ENCODE results near the gene KCNQ1. TPM values are rescaled to one million over a fixed set of nuclear protein-coding genes. Genes with fewer than 3 reads are reported as not detected.

Gene KCNQ1
- total and polyA plus RNA-seq, 2 donors (not counting 3 experiments of a cell fraction or from before 2014, with no cell fraction given), result 0.07 to 0.09 TPM

DNA sequence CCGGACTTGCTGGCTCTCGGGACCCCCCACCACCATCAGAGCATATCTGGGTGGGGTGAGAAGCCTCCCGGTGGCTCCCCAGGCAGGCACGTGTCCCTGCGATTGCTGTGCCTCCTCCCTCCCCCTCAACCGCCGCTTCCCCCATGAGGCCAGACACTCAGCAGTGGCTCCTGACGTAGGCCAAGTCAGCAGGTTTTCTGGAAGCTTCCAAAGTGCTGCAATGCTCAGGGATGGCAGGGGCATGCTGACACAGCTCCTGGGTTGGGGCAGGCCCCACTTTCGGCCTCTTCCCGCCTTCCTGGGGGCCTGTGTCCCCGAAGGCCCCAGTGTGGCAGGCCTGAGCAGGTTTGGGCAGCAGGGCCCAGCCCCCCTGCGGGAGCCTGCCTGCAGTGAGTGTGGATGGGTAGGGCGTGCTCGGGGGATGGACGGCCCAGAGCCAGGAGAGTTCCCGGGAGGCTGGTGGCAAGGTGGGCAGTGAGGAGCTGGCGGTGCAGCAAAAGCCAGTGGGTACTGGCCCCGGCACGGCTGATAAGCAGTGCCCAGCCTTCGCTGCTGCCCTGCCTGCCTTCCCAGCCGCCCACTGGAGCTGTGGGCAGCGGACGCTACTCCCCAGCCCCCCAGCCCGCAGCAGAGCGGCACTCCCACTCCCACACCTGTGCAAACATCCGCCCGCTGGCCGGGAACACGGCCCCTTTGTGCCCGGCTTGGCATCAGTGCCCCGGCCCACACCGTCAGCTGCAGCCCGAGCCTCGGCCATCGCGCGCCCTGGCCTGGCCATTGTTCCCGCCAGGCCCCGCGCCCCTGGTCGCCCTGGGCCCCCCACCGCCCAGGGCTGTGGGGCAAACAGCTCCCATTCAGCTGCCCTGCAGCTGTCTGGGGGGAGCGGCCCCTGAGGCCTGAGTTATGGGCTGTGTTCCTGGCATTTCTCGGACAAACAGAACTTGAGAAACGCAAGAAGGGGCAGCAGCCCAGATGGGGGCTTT lies 130.0 kb downstream of the KCNQ1 start:
- Histone ChIP-seq H3K4me1 (ENCODE audit: control insufficient read depth, extremely low read depth, insufficient read depth, low read length) (no peaks in the 10 kb centered on the region), H4K20me1 (replicated peaks; ENCODE audit: control insufficient read depth, extremely low read depth, insufficient read depth, low read length) (no peaks in the 10 kb centered on the region), H3K9ac (replicated peaks; ENCODE audit: extremely low read depth, insufficient read depth, low read length) (no peak overlapping the region), H3K4me2 (ENCODE audit: insufficient read depth, low read length) (no peak overlapping the region), H2AFZ (ENCODE audit: low read depth, low read length) (no peak overlapping the region), H3K79me2 (ENCODE audit: control insufficient read depth, insufficient read depth, low read length) (no peaks in the 10 kb centered on the region), H3K9me3 (replicated peaks; ENCODE audit: control insufficient read depth, insufficient read depth, low read length) (no peaks in the 10 kb centered on the region), H3K27ac (ENCODE audit: insufficient read depth, low read depth, low read length) (no peak overlapping the region), H3K27me3 (ENCODE audit: control insufficient read depth in 2 of 2, insufficient read depth in 2 of 2, low read length in 2 of 2) (no peaks in the 10 kb centered on the region), H3K9me1 (replicated peaks; ENCODE audit: control insufficient read depth, extremely low read depth, insufficient read depth, low read length) (no peaks in the 10 kb centered on the region), H3K4me3 (replicated peaks in 1 of 3; ENCODE audit: insufficient read depth in 1 of 3, low read depth in 1 of 3, low read length in 3 of 3) (no peak overlapping the region), H3K36me3 (ENCODE audit: control insufficient read depth in 2 of 2, extremely low read depth in 1 of 2, insufficient read depth in 2 of 2, low read length in 2 of 2) (no peaks in the 10 kb centered on the region)
- ChIA-PET POLR2A (no interaction called here), CTCF (no interaction called here)
- intact Hi-C loops (cut with micrococcal nuclease) (no loop called here), dilution Hi-C loops (cut with MboI; ENCODE audit: extremely low pct_ligation_motif_present, low sequenced_read_pairs) (no loop called here)
- no peak for FAIRE-seq
- BruUV-seq (replicated peaks), result no TSS peak
- DNase-seq (ENCODE audit: low read depth, low spot score), result no peak
- TF ChIP-seq, protein P1, sequence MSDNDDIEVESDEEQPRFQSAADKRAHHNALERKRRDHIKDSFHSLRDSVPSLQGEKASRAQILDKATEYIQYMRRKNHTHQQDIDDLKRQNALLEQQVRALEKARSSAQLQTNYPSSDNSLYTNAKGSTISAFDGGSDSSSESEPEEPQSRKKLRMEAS (IDR thresholded peaks at IDR 0.05; ENCODE audit: insufficient read depth, insufficient read length), result no peak
- TF ChIP-seq JUN (IDR thresholded peaks at IDR 0.05; ENCODE audit: borderline replicate concordance, insufficient read depth, insufficient read length, low read depth), result no peak
- TF ChIP-seq POLR2AphosphoS5 (IDR thresholded peaks at IDR 0.05; ENCODE audit: insufficient read depth, low read depth, low read length), result no peak
- TF ChIP-seq FOS (IDR thresholded peaks at IDR 0.05; ENCODE audit: borderline replicate concordance, insufficient read depth, low read length), result no peak
- TF ChIP-seq MYC (IDR thresholded peaks at IDR 0.05; ENCODE audit: low read depth, low read length), result no peak
- no peak for TF ChIP-seq GATA2 (IDR thresholded peaks at IDR 0.05; ENCODE audit: insufficient read depth, insufficient read length, low read depth, low read length)
- TF ChIP-seq, protein P2, sequence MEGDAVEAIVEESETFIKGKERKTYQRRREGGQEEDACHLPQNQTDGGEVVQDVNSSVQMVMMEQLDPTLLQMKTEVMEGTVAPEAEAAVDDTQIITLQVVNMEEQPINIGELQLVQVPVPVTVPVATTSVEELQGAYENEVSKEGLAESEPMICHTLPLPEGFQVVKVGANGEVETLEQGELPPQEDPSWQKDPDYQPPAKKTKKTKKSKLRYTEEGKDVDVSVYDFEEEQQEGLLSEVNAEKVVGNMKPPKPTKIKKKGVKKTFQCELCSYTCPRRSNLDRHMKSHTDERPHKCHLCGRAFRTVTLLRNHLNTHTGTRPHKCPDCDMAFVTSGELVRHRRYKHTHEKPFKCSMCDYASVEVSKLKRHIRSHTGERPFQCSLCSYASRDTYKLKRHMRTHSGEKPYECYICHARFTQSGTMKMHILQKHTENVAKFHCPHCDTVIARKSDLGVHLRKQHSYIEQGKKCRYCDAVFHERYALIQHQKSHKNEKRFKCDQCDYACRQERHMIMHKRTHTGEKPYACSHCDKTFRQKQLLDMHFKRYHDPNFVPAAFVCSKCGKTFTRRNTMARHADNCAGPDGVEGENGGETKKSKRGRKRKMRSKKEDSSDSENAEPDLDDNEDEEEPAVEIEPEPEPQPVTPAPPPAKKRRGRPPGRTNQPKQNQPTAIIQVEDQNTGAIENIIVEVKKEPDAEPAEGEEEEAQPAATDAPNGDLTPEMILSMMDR (IDR thresholded peaks at IDR 0.05; ENCODE audit: extremely low read depth in 1 of 2, insufficient read depth in 1 of 2, low read depth in 1 of 2, low read length in 2 of 2), result no peak
- TF ChIP-seq EZH2 (IDR thresholded peaks at IDR 0.05; ENCODE audit: borderline replicate concordance, low read depth, low read length, severe bottlenecking), result no peak
- TF ChIP-seq POLR2A (IDR thresholded peaks at IDR 0.05; ENCODE audit: low read depth, low read length), result no peak
